IPS-18a (cell line): Measurements from ENCODE around the gene ZKSCAN5.
"Not testable (repeated sequence)": the region's sequence is repeated elsewhere in the genome, so short reads cannot be mapped to it uniquely, and the experiment has no call there.

ENCODE experiments used
- H3K27ac ChIP-seq: one replicate; pipeline ENCODE4 v1.5.1; 2013; ENCODE audit warnings: low read length
- H3K27me3 ChIP-seq: one replicate; pipeline ENCODE4 v1.6.1; 2013; ENCODE audit warnings: mild to moderate bottlenecking, low read length; ENCODE audit not compliant: control insufficient read depth, insufficient read depth
- H3K36me3 ChIP-seq: one replicate; pipeline ENCODE4 v1.6.1; 2013; ENCODE audit warnings: low read depth, low read length; ENCODE audit not compliant: control insufficient read depth
- H3K4me1 ChIP-seq: one replicate; pipeline ENCODE4 v1.6.1; 2013; ENCODE audit warnings: low read depth, low read length; ENCODE audit not compliant: control insufficient read depth
- H3K4me3 ChIP-seq: one replicate; pipeline ENCODE4 v1.5.1; 2013; ENCODE audit warnings: low read length
- H3K9ac ChIP-seq: one replicate; pipeline ENCODE4 v1.6.1; 2013; ENCODE audit warnings: mild to moderate bottlenecking, low read length, moderate library complexity
- H3K9me3 ChIP-seq: one replicate; pipeline ENCODE4 v1.6.1; 2013; ENCODE audit warnings: low read depth, low read length; ENCODE audit not compliant: control insufficient read depth

The ZKSCAN5 gene

GRCh38 chr7:99540542-99540941, 36.1 kb downstream of the ZKSCAN5 start:
- Histone ChIP-seq H3K27me3 (no peaks in the 10 kb centered on the region), H3K27ac (no peak overlapping the region), H3K4me3 (no peak overlapping the region), H3K9me3 (peaks cover 9% of the 10 kb centered on the region), H3K4me1 (no peaks in the 10 kb centered on the region), H3K36me3 (no peaks in the 10 kb centered on the region), H3K9ac (no peak overlapping the region)

- H3K27me3 ChIP-seq, result no peaks in the 10 kb centered on the region
- no peak overlapping the region for H3K9ac ChIP-seq
- no peaks in the 10 kb centered on the region for H3K4me1 ChIP-seq
- H3K36me3 ChIP-seq, result no peaks in the 10 kb centered on the region
- no peak overlapping the region for H3K4me3 ChIP-seq
- no peak overlapping the region for H3K27ac ChIP-seq
- H3K9me3 ChIP-seq, result peaks cover 9% of the 10 kb centered on the region
Measured at GRCh38 chr7:99541212-99541611, 36.8 kb downstream of the ZKSCAN5 start.

GRCh38 chr7:99543081-99543671, 38.7 kb downstream of the ZKSCAN5 start:
- no peak overlapping the region for H3K4me3 ChIP-seq
- no peak overlapping the region for H3K9ac ChIP-seq
- peaks cover 9% of the 10 kb centered on the region for H3K9me3 ChIP-seq
- no peaks in the 10 kb centered on the region for H3K4me1 ChIP-seq
- H3K36me3 ChIP-seq, result peaks cover 12% of the 10 kb centered on the region
- no peak overlapping the region for H3K27ac ChIP-seq
- H3K27me3 ChIP-seq, result no peaks in the 10 kb centered on the region

DNA sequence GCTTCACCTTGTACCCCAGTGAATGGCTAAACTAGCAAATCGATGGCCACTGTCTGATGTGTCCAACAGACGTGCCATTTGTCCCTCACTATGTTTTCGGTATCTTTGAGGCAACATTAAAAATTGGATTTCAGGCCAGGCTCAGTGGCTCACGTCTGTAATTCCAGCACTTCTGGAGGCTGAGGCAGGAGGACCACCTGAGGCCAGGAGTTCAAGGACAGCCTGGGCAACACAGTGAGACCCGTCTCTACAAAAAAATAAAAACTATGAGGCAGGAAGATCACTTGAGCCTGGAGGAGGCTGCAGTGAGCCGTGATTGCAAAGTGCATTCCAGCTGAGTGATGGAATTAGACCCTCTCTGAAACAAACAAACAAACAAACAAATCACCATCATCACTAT, 39.5 kb downstream of the ZKSCAN5 start:
- Histone ChIP-seq H3K36me3 (peaks cover 12% of the 10 kb centered on the region), H3K9me3 (peaks cover 9% of the 10 kb centered on the region), H3K9ac (no peak overlapping the region), H3K27ac (no peak overlapping the region), H3K27me3 (no peaks in the 10 kb centered on the region), H3K4me3 (no peak overlapping the region), H3K4me1 (no peaks in the 10 kb centered on the region)

DNA sequence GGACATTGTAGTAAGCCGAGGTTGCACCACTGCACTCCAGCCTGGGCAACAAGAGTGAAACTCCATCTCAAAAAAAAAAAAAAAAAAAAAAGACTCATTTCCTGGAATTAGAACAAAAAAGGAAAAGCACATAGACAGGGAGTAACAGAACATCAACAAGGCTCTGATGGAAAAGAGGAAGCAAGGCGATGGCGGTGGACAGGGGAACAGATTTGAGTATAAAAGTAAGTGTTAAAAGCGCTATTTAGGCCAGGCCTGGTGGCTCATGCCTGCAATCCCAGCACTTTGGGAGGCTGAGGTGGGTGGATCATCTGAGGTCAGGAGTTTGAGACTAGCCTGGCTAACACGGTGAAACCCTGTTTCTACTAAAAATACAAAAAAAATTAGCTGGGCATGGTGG, 40.8 kb downstream of the ZKSCAN5 start:
- not testable (repeated sequence) for H3K27me3 ChIP-seq, H3K9ac ChIP-seq, H3K9me3 ChIP-seq, H3K27ac ChIP-seq, H3K4me1 ChIP-seq, H3K4me3 ChIP-seq
- H3K36me3 ChIP-seq, result peaks cover 12% of the 10 kb centered on the region

DNA sequence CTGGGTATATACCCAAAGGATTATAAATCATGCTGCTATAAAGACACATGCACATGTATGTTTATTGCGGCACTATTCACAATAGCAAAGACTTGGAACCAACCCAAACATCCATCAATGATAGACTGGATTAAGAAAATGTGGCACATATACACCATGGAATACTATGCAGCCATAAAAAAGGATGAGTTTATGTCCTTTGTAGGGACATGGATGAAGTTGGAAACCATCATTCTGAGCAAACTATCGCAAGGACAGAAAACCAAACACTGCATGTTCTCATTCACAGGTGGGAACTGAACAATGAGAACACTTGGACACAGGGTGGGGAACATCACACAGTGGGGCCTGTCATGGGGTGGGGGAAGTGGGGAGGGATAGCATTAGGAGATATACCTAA, 45.1 kb downstream of the ZKSCAN5 start:
- H3K4me1 ChIP-seq, H3K9me3 ChIP-seq, H3K4me3 ChIP-seq, H3K9ac ChIP-seq, H3K27me3 ChIP-seq, H3K27ac ChIP-seq: not testable (repeated sequence)
- H3K36me3 ChIP-seq, result peaks cover 12% of the 10 kb centered on the region

- H3K4me1 ChIP-seq, result no peaks in the 10 kb centered on the region
- peak overlapping the region; percentile 77 for H3K4me3 ChIP-seq
- H3K27me3 ChIP-seq, result no peaks in the 10 kb centered on the region
- H3K9me3 ChIP-seq, result no peaks in the 10 kb centered on the region
- H3K27ac ChIP-seq, result peak overlapping the region; percentile 42
- H3K9ac ChIP-seq, result peak overlapping the region; percentile 78
- peaks cover 12% of the 10 kb centered on the region for H3K36me3 ChIP-seq
Measured at GRCh38 chr7:99551334-99551733, 46.9 kb downstream of the ZKSCAN5 start.

DNA sequence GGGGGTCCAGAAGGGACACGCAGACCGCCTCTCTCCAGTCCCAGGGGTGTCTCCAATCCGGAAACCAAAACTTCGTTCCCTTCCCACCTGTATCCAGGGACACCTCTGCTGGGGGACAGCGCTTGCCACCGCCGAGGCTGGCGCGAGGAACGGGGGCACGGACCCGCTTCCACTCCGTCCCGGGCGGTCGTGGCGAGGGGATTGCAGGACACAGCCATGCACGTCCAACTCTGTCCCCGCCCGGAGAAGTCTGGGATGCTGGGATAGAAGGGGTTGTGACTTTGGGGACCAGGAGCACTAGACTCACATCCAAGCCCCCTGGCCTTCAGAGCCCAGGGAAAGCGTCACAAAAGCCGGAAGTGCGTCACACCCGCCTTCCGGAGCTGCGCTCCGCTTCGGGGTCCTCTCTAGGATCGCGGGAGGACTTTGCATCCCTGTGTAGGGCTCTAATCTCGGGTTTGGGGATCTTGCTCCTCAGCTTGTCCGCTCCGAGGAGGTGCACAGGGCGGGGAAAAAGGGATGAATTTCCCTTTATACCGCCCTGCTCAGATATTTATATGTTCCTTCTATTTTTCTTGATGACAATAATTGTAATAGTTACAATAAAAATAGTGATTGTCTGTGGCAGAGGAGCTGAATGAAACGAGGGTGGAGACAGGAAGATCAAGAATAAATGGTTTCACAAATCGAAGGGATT, 47.5 kb downstream of the ZKSCAN5 start, which contains the start of gene FAM200A:
Gene FAM200A (minus strand): TSS at position 348 of the 697 bp plus-strand sequence. CDS start 3,707 bp downstream, outside the sequence.
- H3K36me3 ChIP-seq, result peaks cover 12% of the 10 kb centered on the region
- peak within 1 kb of the TSS; percentile 42 for H3K27ac ChIP-seq

GRCh38 chr7:99553039-99553438, 48.6 kb downstream of the ZKSCAN5 start:
- Histone ChIP-seq H3K4me1 (no peaks in the 10 kb centered on the region), H3K36me3 (peaks cover 1% of the 10 kb centered on the region), H3K4me3 (no peak overlapping the region), H3K27ac (no peak overlapping the region), H3K9ac (no peak overlapping the region), H3K27me3 (no peaks in the 10 kb centered on the region), H3K9me3 (no peaks in the 10 kb centered on the region)

More for the DNA sequence above, 47.5 kb downstream of the ZKSCAN5 start, which contains the start of gene FAM200A:
- Histone ChIP-seq H3K27me3 (no peaks in the 10 kb centered on the region), H3K4me1 (no peaks in the 10 kb centered on the region), H3K9ac (peak within 1 kb of the TSS; percentile 78), H3K9me3 (no peaks in the 10 kb centered on the region), H3K4me3 (peak within 1 kb of the TSS; percentile 77)

GRCh38 chr7:99554939-99555338, 50.5 kb downstream of the ZKSCAN5 start:
- H3K36me3 ChIP-seq, result no peaks in the 10 kb centered on the region
- no peak overlapping the region for H3K4me3 ChIP-seq
- no peaks in the 10 kb centered on the region for H3K27me3 ChIP-seq
- H3K4me1 ChIP-seq, result no peaks in the 10 kb centered on the region
- H3K9ac ChIP-seq, result no peak overlapping the region
- no peak overlapping the region for H3K27ac ChIP-seq
- no peaks in the 10 kb centered on the region for H3K9me3 ChIP-seq

- no peak overlapping the region for H3K27ac ChIP-seq
- H3K36me3 ChIP-seq, result peaks cover 20% of the 10 kb centered on the region
- H3K4me1 ChIP-seq, result no peaks in the 10 kb centered on the region
- H3K9ac ChIP-seq, result peak overlapping the region; percentile 98
- H3K27me3 ChIP-seq, result no peaks in the 10 kb centered on the region
- H3K9me3 ChIP-seq, result no peaks in the 10 kb centered on the region
- H3K4me3 ChIP-seq, result peak overlapping the region; percentile 92
Measured at GRCh38 chr7:99557196-99557607, 52.7 kb downstream of the ZKSCAN5 start.

DNA sequence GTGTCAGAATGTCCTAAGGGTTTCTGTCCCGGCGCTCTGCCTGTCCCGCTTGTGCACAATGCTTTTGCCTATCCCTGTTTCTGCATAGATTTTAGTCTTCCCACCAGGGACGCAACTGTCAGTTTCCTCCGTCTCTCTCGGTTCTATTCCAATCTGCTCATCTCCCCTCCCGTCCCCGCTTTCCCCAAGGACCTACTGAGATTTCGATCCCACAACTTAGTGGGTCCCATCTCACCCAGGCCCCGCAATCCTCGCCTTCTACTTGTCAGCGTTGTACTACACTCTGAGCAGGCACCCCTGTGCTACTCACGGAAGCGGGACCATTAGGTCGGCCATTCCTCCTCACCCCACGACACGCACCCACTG, 53.5 kb downstream of the ZKSCAN5 start:
- Histone ChIP-seq H3K27me3 (no peaks in the 10 kb centered on the region), H3K4me1 (no peaks in the 10 kb centered on the region), H3K9ac (peak overlapping the region; percentile 98), H3K9me3 (no peaks in the 10 kb centered on the region), H3K4me3 (peak overlapping the region; percentile 92), H3K27ac (peak overlapping the region; percentile 92), H3K36me3 (peaks cover 27% of the 10 kb centered on the region)
